Inflammatory macrophage treated with lipopolysaccharide for 1 hour (primary cell): ENCODE measurements around the gene RASGRF1.
"Not testable (repeated sequence)": the region's sequence is repeated elsewhere in the genome, so short reads cannot be mapped to it uniquely, and the experiment has no call there.

Experiments
- DNase-seq, 2 donors: peaks; one replicate each; pipeline ENCODE4 v3.0.0-alpha.2; 2020 to 2022

The RASGRF1 gene

DNA sequence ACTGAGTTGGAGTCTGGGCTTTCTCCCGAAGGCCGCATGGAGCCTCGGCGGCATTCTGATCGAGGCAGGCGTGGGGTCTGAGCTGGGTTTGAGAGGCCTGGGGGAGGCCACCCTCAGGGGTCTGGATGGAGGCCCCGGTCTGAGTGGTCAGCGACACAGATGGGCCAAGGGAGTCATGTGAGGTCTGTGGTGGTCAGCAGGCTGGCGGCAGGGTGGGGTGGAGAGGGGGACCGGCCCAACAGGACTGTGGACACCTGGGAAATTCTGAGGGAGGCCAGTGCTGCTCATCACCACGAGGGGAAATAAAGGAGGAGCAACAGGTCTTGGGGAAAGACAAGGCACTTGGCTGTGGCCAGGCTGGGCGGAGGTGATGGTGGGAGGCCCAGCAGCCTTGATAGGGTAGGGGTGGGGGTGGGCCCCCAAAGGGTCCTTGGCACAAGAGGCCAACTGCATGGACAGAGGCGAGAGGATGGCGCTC, 161.9 kb downstream of the RASGRF1 start:
- no peak for DNase-seq

DNA sequence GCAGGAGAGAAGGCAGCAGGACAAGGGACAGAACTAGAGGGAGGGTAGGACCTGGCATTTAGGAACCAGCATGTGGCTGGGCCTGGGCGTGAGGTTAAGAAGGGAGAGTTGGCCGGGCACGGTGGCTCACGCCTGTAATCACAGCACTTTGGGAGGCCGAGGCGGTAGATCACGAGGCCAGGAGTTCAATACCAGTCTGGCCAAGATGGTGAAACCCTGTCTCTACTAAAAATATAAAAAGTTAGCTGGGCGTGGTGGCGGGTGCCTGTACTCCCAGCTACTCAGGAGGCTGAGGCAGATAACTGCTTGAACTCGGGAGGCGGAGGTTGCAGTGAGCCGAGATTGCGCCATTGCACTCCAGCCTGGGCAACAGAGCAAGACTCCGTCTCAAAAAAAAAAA, 162.4 kb downstream of the RASGRF1 start:
- DNase-seq: not testable (repeated sequence)

DNA sequence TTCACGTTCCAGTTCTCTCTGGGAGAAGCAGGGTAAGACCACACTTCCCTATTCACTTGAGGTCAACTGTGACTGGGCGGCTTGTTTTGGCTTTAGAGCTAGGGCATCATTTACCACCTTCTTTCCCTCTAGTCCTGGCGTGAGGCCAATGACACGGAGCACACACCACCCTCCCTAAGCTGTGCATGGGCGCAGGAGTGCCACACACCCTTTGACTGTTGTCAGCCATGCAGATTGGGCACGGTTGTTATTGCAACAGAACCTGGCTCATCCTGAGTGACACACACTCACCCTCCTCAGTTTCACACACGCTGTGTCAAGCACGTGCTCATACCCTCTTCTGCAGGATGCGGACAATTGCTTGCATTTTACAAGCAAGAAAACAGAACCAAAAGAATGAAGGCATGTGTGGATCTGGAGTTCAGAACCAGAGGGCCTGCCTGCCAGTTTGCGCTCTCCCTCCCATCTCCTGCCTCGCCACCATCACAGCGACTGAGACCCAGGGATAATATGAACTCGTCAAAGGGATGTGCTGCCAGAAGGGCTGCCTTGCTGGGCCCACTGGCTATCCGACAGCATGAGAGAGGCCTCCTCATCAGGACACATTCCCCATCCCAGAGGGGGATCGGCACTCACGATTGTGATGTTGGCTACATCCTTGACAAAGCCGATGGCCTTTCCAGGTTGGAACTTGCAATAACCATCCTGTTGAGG, 163.3 kb downstream of the RASGRF1 start:
- peak; percentile 62 to 68 for DNase-seq

DNA sequence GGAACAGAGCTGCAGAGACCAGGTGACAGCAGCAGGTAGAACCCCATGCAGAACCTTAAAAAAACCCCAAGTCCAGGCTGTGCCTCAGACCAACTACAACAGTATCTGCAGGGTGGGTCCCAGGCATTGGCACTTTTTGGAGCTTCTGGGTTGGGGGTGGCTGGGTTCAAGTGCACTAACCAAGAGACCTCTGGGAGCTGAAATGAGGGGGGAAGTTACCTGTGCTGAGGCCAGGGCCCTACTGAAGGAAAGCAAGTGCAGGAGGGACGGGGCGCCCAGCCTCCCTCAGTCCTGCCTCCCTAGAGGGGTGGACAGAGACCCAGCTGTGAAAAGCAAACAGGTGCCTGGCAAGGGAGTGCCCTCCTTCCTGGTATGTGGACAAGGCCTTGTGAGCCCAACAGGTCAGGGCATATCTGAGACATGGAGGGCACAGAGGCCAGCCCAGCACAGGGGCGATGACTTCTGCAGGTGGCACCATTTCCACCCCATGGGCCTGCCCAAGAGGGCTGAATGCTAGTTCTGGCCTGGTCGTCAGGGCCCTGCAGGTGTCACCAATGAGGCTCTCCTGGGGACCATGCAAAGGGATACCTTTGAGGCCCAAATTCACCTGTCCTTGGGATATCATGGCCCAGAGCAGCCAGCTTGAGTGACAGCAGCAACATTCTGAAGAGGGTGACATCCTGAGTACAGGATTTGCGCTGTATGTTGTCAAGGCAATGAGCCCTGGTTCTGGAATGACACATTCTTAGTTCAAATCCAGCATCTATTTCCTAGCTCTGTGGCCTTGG, 164.4 kb downstream of the RASGRF1 start:
- no peak for DNase-seq

DNA sequence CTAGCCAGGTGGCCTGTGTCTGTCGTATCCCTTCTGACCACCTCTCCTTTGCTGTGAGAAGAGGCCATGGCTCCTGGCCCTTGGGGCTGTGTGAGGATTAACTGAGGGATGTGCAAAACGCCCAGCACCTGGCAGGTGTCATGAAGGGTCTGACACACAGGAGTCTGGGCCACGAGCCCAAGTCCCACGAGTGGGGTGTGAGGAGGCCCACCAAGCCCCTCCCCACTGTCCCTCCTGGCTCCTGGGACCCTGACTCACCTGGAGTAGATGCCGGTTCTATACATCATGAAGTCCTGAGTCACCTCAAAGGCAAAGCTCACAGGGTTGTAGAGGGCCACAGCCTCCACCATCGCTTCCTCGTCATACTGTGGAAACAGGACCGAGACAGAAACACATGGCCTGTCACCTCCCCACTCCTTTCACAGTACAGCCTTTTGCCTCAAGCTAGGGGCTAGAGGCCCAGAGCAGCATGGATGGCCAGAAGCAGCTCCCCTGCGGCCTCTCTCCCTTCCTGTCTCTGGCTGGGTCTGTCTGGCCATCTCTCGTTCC, 165.4 kb downstream of the RASGRF1 start:
- no peak for DNase-seq

DNA sequence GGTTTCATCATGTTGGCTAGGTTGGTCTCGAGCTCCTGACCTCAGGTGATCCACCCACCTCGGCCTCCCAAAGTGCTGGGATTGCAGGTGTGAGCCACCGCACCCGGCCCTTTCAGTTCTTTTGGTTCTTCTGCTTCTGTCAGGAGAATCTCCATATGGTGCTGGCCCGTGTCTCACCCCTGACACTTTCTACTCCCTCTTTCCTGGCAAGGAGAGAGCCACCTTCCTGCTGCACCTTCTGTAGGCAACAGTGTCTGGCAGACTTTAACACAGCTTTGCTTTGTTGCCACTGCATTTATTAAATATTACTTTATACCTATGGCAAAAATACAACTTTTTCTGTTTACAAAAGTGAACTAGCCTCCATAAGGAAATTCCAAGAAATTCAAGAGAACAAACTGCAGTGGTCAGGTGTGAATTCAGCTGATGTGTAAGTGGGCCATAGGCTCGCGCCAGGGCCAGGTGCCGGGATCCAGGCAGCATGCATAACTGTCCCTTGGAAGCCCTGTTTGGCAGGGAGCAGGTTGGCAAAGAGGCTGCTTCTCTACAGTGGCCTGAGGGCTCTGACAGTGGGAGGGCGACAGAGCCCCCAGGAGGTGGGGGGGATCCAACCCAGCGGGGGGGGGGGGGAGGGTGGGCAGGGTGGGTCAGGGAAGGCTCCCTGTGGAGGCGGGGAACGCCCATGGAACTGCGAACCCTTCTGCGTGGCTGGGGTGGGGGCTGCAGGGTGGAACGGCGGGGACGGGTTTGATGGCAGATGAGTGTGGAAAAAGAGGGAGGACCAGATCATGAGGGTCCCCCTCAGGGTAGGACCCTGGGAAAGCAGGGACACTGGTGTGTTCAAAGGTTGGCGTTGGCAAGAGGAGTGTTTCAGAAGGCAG, 166.9 kb downstream of the RASGRF1 start:
- no peak for DNase-seq

DNA sequence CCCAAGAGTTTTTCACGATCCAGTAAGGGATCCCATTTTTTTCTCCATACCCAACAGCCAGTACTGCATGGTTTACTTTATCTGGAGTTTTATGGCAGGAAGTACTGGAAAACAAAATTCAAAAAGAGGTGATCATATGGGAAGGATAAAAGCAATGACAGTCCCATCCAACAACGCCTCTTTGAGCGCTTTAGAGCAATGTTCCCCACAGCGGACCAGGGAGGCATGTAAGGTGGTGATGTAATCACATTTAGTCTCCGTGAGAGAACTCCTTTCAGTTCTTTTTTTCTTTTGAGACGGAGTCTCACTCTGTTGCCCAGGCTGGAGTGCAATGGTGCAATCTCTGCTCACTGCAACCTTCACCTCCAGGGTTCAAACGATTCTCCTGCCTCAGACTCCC, 167.6 kb downstream of the RASGRF1 start:
- DNase-seq: peak in 1 of 2 donors; percentile 39

DNA sequence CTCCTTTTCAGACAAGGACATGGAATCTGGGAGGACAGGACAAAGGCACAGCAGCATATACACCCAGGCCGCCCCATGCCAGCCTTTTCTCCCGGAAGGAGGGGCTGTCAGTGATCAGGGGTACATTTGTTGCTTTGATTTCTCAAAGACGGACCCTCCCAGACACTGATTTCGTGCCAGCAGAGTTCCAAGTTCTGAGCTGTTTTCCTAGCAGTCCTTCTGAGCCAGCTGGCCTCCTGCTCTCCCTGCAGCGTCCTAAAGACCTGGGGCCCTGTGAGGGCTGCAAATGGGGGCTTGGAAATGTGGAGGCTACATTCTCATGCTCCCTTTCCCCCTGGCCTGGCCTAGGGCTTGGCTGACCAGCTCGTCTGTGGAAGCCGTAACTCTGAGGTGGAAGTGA, 168.1 kb downstream of the RASGRF1 start:
- DNase-seq: no peak

DNA sequence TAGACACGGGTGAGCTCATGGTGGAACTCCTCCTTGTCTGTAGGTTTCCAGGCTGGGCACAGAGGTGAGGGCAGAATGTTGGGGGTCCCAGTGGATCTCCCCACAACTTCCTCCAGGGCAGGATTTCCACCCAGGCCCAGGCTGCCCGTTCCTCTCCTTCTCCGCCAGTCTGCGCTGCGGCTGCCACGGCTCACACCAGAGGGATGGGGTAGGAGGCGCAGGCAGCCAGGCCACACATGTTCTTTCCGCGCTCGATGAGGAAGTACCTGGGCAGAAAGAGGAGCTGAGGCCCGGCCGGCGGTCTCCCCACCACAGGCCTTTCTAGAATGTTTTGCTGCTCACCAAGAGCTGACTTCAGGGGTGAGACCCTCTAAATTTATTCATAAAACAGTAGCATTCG, 168.6 kb downstream of the RASGRF1 start:
- no peak for DNase-seq

DNA sequence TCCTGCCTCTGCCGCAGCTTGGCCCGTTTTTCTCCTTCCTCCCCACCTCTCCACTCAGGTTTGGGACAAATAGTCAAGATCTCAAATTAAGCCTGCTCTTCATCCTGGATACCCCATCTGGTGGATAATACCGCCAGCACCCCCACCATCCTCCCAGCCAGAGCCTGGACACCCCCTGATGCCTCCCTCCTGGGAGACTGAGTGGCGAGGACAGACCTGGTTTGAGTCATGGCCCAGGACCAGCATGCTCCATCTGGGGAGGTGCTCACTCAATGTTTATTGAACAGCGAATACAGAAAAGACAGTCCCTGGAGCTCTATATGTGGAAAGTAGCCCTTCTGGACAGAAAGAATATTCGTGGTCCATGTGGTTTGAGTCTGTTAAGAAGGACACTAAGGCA, 169.1 kb downstream of the RASGRF1 start:
- DNase-seq: no peak

DNA sequence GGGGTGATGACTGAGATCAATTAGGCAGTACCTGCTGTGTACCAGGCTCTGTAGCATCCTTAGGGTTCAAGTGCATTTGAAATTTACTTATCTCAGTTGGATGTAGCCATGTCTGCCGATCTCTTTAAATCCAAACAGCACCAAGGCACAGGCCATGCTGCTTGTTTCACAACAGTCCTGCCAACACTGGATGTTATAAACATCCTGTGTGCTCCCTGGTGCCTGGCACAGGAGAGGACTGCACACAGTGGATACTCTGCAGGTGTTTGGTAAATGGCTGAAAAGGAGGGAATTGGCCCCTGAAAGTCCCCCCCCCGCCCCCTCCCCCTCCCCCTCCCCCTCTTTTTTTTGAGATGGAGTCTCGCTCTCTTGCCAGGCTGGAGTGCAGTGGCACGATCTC, 172.7 kb downstream of the RASGRF1 start:
- DNase-seq: no peak

DNA sequence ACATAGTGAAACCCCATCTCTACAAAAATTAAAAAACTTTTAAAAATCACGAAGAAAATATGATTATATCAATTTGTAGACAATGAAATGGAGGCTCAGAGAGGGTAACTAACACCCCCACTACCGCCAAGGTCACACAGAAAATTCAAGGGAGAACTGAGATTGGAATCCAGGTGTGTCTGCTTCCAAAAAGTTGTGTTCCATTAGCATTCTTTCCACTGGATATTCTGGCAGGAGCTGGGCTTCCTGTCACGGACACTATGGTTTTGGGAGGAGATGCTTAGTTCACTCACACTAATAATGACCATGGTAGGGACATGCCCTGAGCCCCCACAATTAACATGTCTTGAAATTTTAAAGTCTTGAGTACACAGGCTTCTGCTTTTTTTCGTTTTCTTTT, 174.5 kb downstream of the RASGRF1 start:
- DNase-seq: no peak

DNA sequence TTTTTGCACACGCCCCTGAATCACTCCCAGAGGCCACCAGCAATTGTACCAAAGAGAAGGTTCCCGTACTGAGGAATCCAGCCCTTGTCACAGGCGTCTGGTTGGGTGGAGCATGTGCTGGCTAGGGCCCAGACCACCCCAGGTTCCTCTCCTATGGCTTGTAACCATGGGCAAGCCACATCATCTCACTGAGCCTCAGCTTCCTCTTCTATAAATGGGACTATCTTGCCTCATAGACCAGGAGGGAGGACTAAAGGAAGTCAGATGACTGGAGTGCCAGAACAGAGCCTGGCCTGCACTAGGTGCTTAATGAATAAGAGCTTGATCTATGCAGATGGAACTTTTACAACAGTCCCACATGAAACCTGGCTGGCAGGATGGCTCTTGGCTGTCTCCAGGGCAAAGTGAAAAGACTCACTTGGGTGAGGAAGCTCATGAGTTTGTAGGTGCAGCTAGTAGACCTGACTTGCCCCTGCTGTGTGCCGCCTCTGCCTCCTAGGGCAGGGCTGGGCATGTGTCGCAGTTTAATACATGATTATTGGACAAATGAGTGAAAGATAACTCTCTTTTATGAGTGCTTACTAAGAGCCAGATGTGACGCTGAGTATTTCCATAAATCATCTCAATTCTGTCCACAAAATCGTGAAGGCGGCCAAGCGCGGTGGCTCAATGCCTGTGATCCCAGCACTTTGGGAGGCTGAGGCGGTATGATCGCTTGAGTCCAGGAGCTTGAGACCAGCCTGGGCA, 175.1 kb downstream of the RASGRF1 start:
- DNase-seq: peak; percentile 88 to 95

DNA sequence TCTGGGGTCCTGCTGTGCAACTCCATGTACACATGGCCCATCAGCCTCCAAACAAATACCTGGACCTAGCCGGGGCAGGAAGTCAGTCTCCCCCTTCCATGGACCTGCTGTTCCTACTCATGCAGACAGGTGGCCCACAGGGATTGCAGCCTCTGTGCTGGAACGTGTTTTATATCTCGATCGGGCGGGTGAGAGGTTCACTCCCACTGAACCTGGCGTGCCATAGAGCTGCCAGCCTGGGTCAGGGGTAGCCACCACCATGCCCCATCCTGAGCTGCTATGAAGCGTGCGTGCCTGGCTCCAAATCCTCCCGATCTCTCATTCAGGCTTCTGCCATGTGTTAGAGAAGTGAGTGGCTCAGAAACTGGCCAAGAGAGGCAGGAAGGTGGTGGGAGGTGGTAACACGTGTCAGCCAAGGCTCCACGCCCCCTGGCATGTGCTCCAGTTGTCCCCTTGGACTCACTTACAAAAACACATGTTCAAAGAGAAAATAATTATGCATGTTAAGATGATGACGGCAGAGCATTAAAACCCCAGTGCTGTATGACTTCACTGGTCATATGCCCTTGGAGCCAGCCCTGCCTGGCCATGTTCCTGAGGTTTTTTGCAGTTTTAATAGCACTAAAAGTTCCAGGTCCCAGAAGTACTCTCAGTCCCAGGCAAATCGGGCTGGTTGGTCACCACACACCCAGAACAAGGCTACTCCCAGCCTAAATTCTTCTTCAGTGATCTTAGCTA, 176.4 kb downstream of the RASGRF1 start:
- DNase-seq: peak; percentile 20 to 60

DNA sequence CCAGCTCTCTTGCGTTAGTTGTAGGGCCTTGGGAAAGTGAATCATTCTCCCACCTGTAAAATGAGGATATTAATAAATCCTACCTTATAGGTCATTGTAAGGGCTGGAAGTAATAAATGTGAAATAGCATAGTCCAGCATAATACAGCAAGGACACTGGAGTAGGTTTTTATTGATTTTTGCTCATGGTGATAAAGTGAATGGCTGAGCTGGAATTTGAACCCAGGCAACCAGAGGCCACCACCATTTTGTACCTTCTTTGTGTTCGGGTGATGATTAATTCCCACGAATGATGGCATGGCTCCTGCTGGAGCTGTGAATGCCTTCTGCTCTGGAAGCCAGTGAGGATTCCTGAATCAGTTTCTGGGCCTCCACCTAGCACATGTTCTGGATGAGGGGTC, 177.6 kb downstream of the RASGRF1 start:
- DNase-seq: no peak

DNA sequence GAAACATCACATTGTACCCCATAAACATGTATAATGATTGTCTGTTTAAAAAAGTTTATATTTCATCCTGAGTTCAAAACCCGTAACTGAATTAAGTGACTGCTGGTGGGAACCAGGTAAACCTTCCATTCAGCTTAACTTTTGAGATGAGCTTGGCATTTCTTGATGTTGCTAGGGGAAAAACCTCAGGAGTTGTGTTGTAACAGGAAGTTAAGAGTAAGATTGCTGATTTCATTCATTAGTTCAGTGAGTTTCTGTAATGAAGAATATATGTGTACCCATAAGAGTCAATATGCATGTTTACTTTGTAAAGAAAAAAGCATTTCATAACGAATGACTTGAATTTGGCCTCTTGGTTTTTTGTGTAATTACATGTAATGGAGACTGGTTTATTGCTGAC, 178.3 kb downstream of the RASGRF1 start:
- peak in 1 of 2 donors; percentile 27 for DNase-seq

DNA sequence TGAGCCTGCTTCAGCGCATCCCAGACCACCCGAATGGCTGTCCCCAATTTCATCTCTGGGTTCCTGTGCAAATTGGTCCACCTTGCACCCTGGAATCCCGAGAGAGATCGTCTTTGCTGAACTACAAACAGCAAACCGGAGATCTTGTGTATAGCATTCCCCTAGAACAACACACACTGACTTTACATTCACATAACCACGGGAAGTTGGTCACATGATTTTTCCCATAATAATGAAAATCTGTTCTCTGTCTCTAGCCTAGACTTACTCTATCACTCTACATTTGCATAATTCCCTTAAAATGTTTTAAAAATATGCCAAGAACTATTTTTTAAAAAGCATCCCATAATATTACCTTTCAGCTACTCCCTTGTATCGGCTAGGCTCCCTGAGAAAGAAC, 180.3 kb downstream of the RASGRF1 start:
- no peak for DNase-seq
